Activated CD4-positive, alpha-beta T cell treated with anti-CD3 and anti-CD28 coated beads, Interleukin-2, amount 50 U/mL, for 1 hour (primary cell): ENCODE results near the gene AKAP12.

Experiments
- DNase-seq: peaks from one replicate; pipeline ENCODE4 v3.0.0-alpha.2; 2020

The AKAP12 gene

DNA sequence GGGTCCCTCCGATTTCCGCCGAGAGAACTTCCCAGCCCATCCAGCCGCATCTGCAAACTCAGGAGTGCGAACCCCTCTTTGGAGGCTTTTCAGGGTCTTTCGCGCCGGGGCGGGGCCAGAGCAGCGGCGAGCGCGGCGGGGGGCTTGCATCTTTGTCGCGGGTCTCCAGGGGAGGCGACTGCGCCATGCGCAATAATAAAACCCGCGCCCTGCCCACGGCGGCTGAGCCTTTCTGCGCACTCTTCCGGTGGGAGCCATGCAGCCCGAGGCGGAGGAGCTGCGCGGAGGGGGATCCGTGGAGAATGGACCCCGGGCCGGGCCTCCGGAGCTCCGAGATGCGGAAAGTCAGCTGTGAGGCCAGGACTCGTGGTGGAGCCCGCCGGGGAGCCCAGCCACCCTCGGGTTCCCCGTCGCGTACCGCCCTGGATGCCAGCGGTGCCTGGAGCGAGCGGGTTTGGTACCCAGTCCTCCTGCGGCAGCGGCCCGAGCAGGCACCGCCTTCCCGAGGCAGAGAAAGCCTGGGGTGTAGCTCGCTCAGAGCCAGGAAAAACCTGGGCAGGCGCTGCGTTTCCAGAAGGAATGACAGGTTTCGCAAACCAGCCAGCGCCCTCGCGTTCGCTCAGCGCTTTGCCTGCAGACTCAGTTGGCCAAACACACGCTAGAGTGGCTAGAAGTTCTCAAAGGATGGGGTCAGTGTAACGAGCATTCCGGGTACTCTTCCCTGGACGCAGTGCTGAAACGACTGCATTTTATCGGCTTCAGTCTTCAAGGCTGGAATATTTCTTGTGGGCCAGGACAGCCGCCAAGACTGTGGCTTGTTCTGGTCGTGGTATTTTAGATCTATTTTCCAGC is 1.2 kb downstream of the AKAP12 start:
- DNase-seq: no peak

GRCh38 chr6:151241853-151242252 is 2.1 kb downstream of the AKAP12 start:
- DNase-seq: no peak

DNA sequence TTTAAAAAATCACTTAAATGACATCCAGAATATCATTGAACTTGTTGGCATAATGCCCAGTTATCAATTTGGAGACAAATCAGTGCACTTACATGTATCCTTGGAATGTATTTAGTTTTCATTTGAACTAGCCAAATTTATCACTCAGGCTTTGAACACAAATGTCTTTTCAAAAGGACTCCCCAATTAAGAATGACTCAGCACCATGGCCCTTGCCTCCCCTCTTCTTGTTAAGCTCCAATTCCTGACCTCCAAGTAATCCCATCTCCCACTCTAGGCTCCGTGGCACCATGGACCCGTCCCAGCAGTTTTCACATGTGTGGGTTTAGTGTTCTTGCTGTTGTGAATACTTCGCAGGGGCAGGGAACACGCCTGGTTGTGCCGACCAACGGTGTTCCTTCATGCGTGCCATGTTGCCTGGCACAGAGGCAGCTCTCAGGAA is 2.7 kb downstream of the AKAP12 start:
- no peak for DNase-seq

DNA sequence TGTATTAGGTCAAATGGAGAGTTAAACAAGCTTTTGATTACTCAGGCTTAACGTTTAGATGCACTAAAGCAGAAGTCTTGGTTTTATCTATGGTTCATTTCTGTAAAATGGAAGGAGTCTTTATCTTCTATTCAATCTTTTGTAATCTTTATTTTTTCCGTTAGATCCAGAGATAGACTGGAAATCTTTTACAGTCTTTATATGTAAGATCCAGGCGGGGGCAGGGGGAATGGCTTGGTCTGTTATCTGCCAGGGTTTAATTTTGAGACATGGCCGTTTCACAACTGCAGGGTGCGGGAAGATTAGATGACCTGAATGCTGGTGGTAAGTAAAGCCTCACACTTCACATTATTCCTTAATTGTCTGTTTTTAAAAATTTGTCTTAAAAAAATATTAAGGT is 3.7 kb downstream of the AKAP12 start:
- no peak for DNase-seq

DNA sequence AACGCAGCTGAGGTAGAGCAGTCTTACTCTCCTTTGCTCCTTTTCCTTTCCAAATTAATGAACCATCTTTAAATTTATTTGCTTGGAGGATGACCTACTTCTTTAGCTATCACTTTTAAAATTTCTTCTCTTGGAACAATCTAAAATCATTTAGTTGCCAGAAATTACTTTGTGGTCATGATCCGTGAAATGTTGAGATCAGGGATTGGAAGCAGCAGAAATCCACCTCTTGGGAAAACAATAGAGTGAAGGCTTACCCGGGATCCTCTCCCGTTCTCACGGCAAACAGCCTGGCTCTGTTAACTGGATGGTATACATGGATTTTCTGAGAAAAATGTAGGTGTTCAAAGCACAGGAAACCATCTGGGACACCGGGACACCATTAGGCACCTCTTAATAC is 7.7 kb downstream of the AKAP12 start:
- DNase-seq: no peak

DNA sequence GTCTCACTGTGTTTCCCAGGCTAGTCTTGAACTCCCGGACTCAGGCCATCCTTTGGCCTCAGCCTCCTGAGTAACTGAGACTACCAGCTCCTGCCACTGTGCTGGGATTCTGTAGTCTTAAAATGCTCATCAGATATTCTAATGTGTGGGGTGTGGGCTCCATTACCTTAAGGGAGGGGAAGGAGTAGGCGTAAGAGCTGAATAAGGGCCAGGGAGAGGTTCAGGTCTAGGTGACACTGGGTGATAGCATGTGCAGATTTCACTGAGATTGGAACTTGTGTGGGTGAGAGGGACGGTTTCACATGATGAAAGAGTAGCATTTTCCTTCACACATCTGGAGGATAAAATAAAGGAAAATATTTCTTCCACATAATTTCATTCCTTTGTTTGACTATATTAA is 8.5 kb downstream of the AKAP12 start:
- no peak for DNase-seq

DNA sequence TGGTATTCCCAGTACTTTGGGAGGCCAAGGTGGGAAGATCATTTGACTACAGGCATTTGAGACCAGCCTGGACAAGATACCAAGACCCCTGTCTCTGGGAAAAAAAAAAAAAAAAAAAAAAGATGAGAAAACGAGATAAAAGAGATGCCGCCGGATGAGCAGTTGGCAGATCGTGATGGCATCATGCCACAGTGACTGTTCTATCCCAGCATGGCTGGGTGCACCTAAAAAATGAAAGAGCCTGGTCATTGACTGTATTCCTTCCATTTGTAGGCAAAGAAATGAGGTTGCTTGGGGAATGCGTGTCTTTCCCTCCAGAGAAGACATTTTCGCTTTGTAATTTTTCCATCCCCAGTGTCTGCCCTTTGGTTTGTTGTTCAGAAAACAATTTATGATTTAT is 12.9 kb downstream of the AKAP12 start:
- DNase-seq: no peak

DNA sequence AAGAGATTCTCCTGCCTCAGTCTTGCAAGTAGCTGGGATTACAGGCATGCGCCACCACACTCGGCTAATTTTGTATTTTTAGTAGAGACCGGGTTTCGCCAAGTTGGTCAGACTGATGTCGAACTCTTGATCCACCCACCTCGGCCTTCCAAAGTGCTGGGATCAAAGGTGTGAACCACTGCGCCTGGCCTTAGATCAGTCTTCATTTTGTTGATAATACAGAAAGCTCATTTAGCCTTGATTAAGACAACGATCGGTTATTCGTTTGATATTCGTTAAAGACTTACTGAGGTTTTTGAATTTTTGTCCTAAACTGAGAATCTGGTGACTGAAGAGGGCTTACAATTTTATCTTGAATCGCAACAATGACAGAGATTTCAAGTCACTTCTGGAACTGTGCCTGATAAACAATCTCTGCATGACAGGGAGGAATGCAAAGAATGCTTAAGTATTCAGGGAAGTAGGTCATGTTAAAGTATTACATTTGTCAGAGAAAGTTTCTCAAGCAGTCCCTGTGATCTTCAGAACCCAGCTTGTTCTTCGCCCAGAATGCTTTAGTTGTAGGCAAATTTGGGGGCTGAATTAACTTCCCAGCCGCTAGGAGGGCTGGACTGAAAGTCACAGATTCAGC is 14.8 kb downstream of the AKAP12 start:
- no peak for DNase-seq

- no peak for DNase-seq
These were observed 16.0 kb downstream of the AKAP12 start for GRCh38 chr6:151255811-151256210.

GRCh38 chr6:151257985-151258445 is 18.2 kb downstream of the AKAP12 start:
- no peak for DNase-seq

DNA sequence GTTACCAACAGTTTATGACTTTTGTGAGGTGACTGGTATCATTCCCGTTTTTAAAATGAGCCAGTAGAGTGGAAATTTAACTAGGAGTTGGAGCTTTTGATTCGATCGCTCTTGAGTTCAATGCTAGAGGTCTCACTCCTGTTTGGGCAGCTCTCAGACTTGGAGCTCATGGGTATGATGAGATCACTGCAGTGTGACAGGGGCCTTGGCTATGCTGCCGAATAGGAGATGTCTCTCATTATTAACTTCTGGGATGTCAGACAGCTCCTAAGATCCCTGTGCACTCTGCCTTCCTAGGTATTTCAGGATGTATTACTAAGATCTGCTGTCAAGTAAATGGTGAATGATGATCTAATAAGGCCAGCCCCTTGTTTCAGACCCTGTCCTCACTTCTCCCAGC is 20.4 kb downstream of the AKAP12 start:
- DNase-seq: no peak

DNA sequence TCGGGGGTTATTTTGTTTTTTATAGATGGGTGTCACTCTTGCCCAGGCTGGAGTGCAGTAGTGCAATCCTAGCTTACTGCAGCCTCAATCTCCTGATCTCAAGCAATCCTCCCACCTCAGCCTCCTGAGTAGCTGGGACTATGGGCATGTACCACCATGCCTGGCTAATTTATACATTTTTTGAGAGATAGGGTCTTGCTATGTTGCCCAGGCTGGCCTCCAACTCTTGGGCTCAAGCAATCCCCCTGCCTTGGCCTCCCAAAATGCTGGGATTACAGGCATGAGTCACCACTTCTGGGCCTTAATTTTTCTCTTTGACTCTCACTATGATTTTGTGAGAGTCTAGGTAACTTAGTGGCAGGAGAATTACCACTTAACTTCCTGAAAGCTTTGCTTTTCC is 23.3 kb downstream of the AKAP12 start:
- no peak for DNase-seq

DNA sequence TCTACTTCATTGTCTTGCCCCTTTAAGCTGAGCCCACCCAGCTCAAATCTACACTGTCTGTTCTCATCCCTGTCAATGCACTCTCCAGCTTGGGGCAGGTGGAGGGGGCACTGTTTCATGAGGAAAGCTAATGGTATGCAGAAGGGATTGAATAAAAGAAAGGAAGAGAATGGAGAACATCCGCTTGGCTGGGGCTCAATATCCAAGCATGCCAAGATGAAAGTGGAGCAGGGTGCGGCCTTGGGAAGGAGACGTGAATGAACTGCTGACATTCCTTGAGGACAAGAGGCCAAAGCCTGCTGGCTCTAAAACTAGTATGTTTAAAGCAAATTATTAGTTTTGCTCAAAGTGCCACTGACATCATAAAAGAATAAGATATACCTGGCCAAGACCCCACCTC is 24.2 kb downstream of the AKAP12 start:
- DNase-seq: no peak

GRCh38 chr6:151265282-151265681 is 25.5 kb downstream of the AKAP12 start:
- DNase-seq: no peak

- DNase-seq: no peak
These were observed 29.7 kb downstream of the AKAP12 start for GRCh38 chr6:151269321-151269995.

- no peak for DNase-seq
These were observed 35.4 kb downstream of the AKAP12 start for GRCh38 chr6:151275121-151275520.

DNA sequence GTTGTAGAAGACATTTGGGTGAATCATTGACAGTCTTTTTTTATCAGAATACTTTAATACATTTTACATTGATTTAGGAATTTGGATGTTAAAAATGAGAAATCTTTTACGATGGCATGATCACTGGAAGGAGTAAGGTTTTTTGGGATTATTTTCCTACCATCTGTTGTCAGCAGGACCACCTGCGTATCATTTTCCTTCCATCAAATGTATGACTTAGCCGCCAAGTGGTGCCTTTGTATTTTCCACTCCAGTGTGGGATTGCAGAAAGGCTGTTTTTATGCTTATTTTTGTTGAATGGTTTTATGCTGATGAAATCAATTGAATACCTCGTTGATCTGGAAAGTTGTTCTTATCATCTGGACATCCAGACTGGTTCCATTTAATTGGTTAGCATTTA is 35.8 kb downstream of the AKAP12 start:
- DNase-seq: no peak

GRCh38 chr6:151276112-151276740 is 36.5 kb downstream of the AKAP12 start:
- no peak for DNase-seq

DNA sequence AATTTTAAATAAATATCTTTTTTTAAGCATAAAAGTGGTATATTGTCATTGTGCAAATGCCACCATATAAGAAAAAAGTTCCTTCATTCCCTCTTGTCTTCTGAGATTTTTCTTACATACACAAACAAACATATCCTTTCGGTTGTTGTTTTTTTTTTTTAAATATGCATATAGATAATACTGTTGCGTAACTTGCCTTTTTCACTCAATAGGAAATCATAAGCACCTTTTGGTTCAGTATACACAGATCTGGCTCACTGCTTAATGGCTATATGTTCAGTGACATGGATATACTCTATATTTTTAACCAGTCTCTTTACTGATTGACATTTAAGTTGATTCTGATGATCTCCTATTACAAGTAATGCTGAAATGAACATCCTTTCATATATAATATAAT is 40.1 kb downstream of the AKAP12 start:
- DNase-seq: no peak

DNA sequence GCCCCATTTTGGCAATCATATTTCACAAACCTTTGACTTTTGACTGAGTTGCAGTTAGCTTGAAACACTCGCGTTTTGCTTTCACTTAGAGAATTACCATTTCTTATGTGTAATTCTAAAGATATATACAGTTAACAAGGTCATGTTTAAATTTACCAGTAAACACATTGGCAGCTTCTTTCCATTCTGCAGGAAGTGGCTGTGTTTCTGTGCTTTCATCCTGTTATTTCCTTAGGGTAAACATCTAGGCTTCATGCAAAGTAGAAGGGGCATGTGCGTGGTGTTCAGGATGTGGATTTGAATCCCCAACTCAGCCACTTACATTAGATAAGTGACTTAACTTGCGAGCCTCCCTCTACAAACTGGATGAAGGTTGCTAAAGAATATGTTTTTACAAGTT is 41.1 kb downstream of the AKAP12 start:
- no peak for DNase-seq

- DNase-seq: no peak
These were observed 44.2 kb downstream of the AKAP12 start for GRCh38 chr6:151284012-151284411.

- no peak for DNase-seq
These were observed 44.8 kb downstream of the AKAP12 start for GRCh38 chr6:151284548-151285017.

GRCh38 chr6:151285122-151285521 is 45.4 kb downstream of the AKAP12 start:
- no peak for DNase-seq
